NCI-H2171 (cell line): ENCODE data around the gene SULT2B1.

Experiments
- DNase-seq: peaks from one replicate; lab custom pipeline; 2025; lab: John Stamatoyannopoulos, UW

SULT2B1 gene

GRCh38 chr19:48600679-48601417 is 48.9 kb downstream of the SULT2B1 start:
- no peak for DNase-seq

- no peak for DNase-seq
Measured at GRCh38 chr19:48603001-48603400, 51.0 kb downstream of the SULT2B1 start.

GRCh38 chr19:48603449-48603848 is 51.5 kb downstream of the SULT2B1 start:
- no peak for DNase-seq

- no peak for DNase-seq
Measured at GRCh38 chr19:48603850-48604249, 51.9 kb downstream of the SULT2B1 start.

GRCh38 chr19:48606463-48607358 is 54.7 kb downstream of the SULT2B1 start, which contains the start of gene SPACA4:
Gene SPACA4 (plus strand): TSS chr19:48606742. CDS start chr19:48606979, 237 bp downstream.
- no peak for DNase-seq

- DNase-seq, result no peak
Measured at GRCh38 chr19:48607359-48607755, 55.4 kb downstream of the SULT2B1 start.

- DNase-seq, result peak; percentile 68
Measured at GRCh38 chr19:48608798-48609263, 56.9 kb downstream of the SULT2B1 start.

- DNase-seq, result no peak
Measured at GRCh38 chr19:48609571-48610108, 57.7 kb downstream of the SULT2B1 start.

GRCh38 chr19:48611872-48612271 is 59.9 kb downstream of the SULT2B1 start:
- no peak for DNase-seq

GRCh38 chr19:48613024-48613851 is 61.3 kb downstream of the SULT2B1 start:
- DNase-seq, result no peak

- DNase-seq, result no peak
Measured at GRCh38 chr19:48613852-48614435, 62.0 kb downstream of the SULT2B1 start.

GRCh38 chr19:48614436-48615230 is 62.7 kb downstream of the SULT2B1 start, which contains the start of gene FAM83E:
Gene FAM83E (minus strand): TSS chr19:48615076. CDS start chr19:48613372, 1,704 bp downstream.
- DNase-seq, result peak; percentile 35

GRCh38 chr19:48615231-48616040 is 63.5 kb downstream of the SULT2B1 start:
- DNase-seq, result no peak

GRCh38 chr19:48616041-48616436 is 64.1 kb downstream of the SULT2B1 start:
- no peak for DNase-seq

GRCh38 chr19:48616491-48617056 is 64.6 kb downstream of the SULT2B1 start:
- no peak for DNase-seq

GRCh38 chr19:48617146-48617937 is 65.4 kb downstream of the SULT2B1 start:
- no peak for DNase-seq

GRCh38 chr19:48618278-48618915 is 66.4 kb downstream of the SULT2B1 start:
- no peak for DNase-seq
